DMS 273 (cell line): Measurements from ENCODE around the gene TNPO3.
"Not testable (repeated sequence)": the region's sequence is repeated elsewhere in the genome, so short reads cannot be mapped to it uniquely, and the experiment has no call there.

ENCODE experiments used
- DNase-seq: peaks from one replicate; lab custom pipeline; 2025; ENCODE audit not compliant: unreplicated experiment; lab: John Stamatoyannopoulos, UW

Gene TNPO3

DNA sequence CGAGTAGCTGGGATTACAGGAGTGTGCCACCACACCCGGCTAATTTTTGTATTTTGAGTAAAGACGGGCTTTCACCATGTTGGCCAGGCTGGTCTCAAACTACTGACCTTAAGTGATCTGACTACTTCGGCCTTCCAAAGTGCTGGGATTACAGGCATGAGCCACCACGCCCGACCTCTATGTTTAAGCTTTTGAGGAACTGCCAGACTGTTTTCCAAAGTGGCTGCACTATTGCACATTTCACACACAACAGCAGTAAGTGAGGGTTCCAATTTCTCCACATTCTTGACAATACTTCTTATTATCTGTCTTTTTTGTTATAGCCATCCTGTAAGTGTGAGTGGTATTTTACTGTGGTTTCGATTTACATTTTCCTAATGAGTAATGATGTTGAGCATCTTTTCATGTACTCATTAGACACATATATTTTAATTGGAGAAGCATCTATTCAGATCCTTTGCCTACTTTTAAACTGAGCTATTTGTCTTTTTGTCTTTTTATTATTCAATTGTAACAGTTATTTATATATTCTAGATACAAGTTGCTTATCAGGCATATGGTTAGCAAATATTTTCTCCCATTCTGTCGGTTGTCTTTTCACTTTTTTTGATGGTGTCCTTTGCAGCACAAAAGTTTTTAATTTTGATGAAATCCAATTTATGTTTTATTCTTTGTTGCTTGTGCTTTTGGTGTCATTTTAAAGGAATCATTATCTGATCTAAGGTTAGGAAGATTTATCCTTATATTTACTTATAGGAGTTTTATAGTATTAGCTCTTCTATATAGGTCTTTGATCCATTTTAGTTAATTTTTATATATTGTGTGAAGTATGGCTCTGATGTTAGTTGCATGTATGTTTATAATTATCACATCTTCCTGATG lies 130.0 kb downstream of the TNPO3 start:
- no peak for DNase-seq

DNA sequence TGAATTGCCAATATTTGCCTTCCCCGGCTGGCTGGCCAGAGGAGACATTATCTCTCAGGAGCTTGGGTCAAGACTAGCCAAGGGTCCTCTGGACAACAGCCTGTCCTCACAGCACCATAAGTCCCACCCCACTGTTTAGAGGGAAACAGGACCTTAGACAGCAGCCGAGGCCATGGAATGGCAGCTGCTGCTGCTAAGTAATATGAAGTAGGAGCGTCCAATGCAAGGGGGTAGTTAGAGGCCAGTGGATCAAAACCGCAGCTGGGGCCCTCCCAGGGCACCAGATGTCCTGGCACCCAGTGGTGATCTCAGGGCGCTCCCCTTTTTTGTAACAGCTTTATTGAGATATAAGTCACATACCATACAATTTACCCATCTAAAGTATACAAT lies 131.5 kb downstream of the TNPO3 start:
- DNase-seq, result no peak

DNA sequence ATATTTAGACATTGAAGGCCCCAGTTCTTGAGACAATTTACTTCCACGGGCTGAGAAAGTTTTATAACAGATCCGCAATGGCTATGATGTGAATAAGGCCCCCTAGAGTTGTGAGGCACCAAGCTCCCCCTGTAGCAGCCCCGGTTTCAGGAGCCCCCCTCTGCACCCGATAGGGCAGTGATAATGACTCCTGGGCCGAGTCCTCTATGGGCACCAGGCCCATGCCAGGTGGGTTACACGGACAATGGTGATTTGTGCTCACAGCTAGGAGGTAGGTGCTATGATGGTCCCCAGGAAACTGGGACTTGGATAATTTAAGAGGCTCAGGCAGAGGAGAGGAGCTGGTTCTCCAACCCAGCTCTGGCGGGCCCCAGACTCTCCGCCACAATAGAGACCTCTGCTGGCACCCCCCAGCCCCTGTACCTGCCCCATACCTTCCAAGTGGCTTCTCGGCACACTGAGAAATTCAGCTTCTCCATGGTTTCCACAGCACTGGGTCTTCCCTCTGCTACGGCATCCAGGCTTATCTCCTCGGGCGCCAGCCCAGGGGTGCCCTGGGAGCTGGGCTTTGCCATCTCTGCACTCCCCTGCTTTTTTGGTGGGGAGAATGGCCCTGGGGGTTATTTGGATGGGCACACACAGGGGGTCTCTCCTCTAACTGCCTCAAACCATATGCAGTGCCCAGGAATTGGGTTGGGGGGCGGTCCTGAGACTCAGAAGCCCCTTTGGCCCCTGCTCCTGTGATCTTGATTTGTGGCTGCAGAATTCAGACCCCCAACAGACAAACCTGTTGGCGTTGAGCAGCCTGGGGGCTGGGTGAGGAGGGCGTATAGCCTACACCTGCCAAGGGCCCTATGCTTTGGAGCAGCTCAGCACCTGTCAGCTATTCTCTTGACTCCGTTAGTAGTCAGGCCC lies 132.2 kb downstream of the TNPO3 start:
- DNase-seq, result no peak

DNA sequence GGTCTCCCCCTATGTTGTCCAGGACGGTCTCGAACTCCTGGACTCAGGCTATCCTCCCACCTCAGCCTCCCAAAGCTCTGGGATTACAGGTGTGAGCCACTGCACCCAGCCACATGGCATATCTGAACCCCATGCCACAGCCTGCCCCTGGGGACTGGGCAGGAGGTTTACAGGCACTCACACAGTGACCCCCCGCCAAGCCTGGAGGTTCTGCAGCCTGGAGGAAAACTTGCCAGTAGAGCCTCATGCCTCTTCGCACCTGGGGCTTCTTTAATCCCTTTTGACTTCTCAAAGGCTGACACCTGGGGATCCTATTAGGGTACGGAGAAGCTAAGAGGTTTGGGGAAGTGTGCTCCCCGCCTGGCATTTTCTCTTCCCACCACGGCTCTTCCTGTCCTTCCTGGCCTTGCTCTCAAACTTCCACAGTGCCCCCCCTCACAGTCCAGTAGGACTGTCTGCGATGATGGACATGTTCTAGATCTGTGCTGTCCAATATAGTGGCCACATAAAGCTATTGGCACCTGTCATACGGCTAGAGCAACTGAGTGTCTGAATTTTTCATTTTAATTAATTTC lies 133.0 kb downstream of the TNPO3 start:
- no peak for DNase-seq

DNA sequence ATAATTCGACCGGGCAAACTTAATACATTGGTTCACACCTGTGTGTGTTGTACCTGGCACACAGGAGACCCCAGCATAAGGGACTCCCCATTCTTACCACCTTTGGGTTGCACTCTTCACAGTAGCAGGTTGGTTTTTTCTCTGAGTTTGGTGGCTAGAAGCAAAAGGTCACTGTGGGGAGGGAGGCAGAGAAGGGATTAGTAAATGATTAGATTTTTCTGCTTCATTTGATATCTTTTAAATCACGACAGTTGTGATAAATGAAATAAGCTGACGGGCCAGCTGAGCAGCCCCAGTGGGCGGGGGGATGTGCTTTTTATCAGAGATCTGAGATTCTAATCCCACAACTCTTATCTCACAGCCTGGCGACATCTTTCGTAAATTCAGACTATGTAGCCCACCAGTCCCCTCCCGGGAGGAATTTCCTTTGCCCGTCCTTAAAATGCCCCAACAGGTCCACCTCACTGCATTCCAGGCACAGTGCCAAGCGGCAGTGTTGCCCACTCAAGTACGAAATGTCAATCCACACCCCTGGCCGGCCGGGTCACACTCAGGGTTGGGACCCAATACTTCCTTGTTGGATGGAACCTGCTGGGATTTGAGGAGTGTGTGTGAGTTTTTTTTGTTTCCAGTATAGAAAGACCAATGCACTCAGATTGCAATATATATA lies 133.9 kb downstream of the TNPO3 start:
- DNase-seq, result no peak

DNA sequence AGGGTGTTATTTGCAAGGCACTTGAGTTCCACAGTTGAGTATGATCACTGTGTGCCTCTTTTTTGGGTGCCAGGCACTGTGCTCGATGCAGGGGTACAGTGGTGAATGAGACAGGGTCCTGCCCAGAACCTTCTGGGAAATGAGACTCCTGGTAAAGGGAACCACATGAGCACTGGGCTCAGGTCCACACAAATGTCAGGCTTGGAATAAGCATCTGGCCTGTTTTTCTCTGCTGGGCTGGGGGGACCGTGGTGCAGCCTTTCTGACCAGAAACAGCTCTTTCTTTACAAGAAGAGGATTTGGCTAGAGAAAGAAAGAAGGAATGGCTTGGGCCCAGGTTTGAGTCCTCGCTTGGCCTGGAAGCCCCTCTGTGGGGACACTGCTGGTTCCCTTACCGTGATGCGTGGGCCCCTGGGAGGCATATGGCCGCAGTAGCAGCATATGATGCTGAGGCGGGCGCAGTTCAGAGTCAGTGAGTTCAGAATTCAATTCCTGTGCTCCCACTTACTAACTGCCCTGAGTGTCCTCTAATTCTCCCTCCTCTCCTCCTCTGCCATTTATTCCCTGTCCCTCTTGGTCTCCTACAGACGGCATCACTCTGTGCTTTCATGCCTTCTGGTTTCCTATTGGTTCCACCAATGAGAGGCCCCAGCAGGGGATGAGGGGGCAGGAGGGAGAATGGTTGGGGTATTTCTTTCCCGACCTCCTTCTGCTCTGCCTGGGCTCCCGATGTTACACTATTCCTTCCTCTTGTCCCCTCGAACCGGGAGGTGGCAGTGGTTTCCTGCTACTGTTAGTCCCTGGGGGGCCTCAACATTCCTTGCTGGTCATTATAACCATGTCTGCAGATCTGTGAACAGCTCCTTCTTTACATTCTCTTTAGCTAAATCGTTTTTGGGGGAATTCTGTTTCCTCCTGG lies 134.8 kb downstream of the TNPO3 start:
- DNase-seq, result peak; percentile 50

DNA sequence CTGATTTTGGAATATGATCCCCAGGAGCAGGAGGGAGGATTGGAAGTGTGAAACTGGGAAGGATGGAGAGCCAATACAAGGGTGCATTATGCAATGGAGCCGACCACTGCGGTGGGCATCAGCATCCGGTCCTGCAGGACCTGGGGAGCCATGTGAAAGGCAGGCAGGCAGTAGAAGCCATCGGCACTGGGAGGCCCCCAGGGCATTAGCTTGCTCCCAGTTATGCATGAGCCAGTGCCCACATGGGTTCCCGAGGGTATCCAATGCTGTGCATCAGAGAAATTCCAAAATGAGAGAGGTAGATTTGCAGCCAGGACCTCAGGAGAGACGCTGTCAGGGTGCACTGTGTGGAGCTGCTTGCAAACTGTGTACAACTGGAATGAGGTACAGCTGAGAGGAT lies 135.7 kb downstream of the TNPO3 start:
- no peak for DNase-seq

DNA sequence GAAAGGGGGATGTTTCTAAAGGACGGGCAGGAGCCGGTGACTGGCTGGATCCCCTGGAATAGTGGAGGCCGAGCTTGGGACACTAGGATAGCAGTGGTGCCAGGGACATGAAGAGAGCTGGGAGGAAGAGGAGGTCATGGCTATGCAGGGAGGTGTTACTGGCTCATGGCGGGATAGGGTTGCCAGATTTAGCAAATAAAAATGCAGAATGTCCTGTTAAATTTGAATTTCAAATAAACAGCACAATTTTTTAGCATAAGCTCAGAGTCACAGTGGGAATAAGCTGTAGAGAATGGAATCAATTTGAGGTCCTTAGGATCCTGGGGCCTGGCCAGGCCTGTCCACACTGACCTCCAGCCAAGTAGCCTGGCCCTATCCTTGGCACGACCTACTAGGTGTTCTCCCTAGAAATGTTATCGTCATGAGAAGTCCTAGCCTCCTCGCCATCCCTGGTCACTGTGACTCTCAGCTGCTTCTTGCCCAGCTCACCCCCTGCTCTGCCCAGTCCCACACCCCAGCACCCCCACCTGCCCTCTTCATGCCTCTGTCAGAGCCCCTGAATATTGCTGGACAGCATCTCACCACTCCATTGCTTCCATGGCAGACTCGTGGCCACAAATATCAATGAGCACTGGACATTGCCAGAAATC lies 136.8 kb downstream of the TNPO3 start:
- DNase-seq, result no peak

DNA sequence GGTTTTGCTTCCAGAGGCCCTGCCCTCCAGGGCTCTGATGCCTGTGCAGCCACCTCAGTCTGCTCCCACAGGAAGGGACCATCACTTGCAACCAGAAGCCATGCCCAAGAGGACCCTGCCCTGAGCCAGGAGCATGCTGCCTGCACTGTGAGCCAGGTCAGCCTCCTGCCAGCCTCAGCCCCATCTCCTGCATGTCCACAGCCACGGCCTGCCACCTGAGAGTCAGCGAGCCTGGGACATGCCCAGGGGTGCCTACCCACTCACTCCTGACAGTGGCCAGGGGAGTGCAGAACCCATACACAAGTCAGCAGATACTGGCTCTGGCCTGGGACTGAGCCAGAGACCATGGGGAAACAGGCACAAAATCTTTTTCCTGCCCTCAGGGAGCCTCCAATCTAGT lies 137.8 kb downstream of the TNPO3 start:
- no peak for DNase-seq

DNA sequence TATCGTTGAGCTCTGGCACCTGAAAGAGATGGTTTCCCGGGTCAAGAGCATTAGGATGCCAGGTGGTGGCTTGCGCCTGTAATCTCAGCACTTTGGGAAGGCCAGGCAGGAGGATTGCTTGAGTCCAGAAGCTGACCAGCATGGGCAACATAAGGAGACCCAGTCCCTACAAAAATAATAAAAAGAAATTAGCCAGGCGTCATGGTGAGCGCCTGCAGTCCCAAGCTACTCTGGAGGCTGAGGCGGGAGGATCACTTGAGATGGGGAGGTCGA lies 138.3 kb downstream of the TNPO3 start:
- no peak for DNase-seq

DNA sequence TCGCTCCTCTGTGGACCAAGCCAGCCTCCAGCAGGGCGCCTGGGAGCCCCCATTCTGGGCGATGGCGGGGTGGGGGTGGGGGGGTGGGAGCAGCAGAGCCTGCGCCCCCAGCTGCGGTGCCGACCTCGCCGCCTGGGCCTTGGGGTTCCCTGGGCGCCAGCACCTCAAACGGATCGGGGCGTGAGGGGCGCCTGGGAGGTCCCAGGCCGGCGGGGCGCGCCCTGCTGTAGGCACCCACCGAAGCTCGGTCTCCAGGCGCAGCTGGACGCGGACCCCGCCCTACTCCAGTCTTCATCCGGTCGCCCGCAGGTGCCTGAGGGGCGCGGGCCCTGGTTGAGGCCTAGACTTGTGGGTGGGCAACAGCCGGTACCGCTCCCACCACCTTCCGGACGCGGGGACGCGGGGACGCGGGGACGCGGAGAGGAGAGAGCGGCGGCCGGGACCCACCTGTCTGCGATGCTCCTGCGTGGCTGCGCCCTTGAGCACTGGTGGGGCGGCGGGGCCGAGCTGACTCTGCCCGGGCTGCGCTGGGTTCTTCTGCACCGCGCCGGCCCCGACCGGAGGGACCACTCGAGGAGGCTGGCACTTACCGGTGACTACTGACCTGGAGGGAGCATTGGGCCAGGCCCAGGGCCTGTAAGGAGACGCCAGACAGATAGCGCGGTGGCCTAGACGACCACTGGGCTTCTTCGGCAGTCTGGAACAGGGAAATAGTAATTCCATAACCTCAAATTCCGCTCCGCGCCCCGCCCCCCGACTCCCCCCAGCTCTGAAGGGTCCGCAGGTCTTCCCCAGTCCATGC lies 138.9 kb downstream of the TNPO3 start:
- DNase-seq, result no peak

DNA sequence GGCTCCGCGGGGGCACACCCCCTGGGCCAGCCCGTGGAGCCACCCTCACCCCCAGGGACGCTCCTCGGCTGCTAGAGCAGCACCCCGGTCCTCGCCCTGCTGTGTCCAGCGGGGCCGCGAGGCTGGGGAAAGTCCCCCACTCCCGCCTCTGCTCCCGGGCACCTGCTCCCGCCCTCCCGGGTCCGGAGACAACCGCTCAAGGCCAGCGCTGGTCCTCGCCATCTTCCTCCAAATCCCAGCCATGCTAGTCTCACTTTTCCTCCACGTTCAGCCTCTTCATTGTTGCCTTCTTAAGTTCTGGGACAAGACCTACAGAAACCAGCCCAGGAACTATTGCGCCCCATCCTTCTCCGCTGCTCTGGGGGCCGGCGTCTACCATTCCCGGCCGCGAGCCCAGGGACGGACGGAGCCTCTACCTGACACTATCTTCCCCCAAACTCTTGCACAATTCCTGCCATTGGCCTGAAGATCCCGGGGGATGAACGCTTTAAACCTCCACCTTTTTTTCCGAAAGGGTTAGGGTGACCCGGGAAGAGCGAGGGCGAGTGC lies 139.6 kb downstream of the TNPO3 start:
- no peak for DNase-seq

DNA sequence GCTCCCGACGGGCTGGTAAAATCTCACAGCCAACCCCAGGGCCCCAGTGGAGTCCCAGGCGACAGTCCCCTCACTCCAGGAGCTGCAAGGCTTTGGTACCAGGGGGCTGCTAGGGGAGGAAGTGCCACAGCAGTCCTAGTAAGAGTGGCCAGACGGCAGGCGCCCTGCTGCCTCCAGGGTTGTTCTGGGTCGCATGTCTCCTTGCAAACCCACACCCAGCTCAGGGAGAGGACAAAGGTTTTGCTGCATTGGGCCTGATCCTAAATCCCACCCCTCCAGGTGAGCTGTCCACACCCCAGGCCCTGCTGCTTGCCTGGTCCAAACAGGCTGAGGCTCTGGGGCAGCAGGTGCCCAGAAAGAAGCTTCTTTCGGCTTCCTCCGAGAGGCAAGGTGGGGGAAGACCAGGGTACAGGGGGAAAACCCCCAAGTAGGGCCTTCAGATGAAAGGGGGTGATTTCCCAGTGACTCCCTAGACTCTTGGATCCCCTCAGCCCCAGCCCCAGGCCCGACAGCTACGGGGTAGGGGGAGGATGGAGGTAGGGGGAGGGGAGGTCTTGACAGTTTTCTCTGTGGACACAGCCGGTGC lies 140.3 kb downstream of the TNPO3 start:
- no peak for DNase-seq

DNA sequence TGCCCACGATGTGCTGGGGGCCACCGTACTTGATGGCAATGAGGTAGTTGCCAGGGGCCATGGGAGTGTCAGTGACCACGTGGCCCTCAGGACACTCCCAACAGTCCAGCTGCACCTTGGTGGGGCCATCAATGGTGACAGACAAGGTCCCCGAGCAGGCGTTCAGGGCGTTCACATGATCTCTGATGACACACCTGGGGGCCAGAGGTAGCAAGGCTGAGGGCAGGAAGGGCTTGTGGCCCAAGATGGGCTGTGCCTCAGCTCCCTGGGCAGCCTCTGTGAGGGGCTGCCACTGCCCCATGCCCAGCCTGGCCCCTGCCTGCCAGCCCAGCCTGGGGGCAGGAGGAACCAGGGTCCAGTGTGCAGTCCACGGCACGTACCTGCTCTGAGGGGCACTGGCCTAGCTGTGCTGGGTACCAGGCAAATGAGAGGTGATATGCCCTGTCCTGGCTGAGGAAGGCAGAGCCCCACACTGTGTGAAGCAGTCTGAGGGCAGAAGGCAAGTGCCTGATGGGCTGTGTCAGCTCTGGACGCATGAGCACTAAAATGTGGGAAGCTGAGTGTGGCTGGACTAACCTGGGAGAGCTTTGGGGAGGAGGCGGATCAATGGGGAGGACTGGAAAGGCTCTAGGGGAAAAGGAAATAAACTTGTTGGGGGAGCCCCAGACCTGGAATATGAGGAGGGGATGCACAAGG lies 140.9 kb downstream of the TNPO3 start:
- no peak for DNase-seq

DNA sequence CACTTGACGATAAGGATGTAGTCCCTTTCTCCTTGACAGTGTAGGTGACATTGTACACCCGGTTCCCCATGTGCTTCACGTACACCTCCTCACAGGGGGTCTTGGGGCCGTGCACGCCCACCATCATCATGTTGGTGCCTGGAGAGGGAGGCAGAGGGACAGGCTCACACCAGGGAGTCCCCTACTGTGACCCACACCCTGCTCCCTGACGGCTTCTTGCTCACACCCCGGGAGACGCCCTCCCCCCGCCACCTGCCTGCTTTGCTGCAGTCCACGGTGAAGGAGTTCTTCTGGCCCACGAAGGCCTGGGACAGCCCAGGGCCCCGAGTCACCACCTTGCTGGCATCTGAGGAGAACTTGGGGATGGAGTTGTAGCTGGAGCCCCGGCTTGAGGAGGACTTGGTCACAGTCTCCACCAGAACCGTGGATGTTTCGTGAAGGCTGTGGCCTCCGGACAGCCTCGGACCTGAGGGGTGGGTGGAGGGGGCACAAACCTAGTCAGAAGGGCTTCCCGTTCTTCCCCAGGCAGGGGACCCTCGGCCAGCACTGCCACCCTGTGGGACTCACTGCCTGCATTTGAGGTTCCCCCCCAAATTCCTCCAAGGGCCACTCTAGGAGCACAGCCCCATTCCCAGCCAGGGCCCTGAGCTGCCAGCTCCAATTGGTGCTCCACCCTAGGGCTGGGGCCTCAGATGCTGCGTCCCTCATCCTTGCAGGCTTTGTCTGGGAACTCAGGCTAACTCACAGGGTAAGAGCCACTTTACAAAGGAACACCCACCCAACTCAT lies 142.0 kb downstream of the TNPO3 start:
- DNase-seq, result not testable (repeated sequence)

DNA sequence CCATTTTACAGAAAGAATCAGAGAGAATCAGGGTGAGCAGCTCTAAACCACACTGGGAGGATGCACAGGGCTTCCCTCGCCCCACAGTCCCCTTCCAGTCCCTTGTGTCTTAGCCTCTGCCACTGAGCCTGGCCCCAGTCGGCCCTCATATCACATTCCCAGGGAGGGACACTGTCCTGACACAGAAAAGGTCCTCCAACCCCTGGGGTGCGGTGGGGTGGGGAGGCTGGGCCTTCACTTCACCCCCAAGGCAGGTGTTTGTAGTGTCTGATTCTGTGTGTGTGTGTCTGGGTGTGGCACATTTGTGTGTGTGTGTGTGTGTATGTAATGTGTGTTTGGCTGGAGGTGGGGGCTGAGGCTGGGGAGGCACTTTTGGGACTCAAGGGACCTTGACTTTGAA lies 142.6 kb downstream of the TNPO3 start:
- no peak for DNase-seq

DNA sequence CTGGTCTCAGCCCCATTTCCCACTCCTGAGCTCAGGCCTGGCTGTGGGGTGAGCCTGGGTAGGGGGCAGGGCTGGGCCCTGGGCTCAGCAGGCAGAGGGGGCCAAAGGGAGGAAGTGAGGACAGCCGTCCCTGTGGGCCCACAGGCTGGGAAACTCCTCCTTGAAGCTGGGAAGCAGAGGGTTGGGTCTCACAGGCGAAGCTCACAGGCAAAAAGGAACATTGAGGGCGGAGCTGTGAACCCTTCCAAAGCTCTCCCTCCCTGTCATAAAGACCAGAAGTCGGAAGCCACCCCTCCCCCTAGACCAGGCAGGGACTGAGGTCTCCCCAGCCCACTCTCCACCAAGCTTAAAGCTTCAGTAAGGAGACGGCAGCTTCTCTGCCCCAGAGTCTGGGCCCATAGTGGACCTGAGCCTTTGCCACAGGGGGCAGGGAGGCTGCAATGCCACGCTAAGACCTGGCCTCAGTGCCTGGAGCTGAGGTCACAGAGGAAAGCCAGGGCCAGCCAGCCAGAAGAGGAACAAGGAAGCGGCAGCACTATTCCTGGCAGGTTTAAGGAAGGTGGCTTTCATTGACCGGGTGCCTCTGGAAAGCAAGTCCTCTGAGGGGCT lies 143.4 kb downstream of the TNPO3 start:
- peak; percentile 48 for DNase-seq
